OCI-LY1 (cell line): ENCODE results near the gene RSPRY1.

Experiments
- H2AFZ ChIP-seq: fragments of 200-600 bp; sonication (generic), shearing (Covaris generic); 2 replicates; pipeline ENCODE4 v1.6.0; 2014; ENCODE audit warnings: antibody characterized with exemption, mild to moderate bottlenecking, low read length
- H3F3A ChIP-seq: fragments of 200-600 bp; sonication (generic), shearing (Covaris generic); 2 replicates; pipeline ENCODE4 v1.6.0; 2014; ENCODE audit warnings: mild to moderate bottlenecking, antibody characterized with exemption, low read length, moderate library complexity; ENCODE audit not compliant: insufficient read depth
- H3K27ac ChIP-seq: fragments of 200-600 bp; sonication (generic); 2 replicates; pipeline ENCODE4 v1.5.1; 2014; ENCODE audit warnings: low read length, mixed run types, mild to moderate bottlenecking, low read depth; ENCODE audit not compliant: poor library complexity, severe bottlenecking
- H3K27me3 ChIP-seq: fragments of 200-600 bp; sonication (generic); 2 replicates; pipeline ENCODE4 v1.6.0; 2014; ENCODE audit warnings: antibody characterized with exemption, mild to moderate bottlenecking, low read length, moderate library complexity; ENCODE audit not compliant: insufficient read depth
- H3K36me3 ChIP-seq: fragments of 200-600 bp; sonication (generic); 2 replicates; pipeline ENCODE4 v1.6.1; 2014; ENCODE audit warnings: mild to moderate bottlenecking, antibody characterized with exemption, low read length, moderate library complexity, mixed read lengths; ENCODE audit not compliant: insufficient read depth
- H3K4me1 ChIP-seq: fragments of 200-600 bp; sonication (generic); 2 replicates; pipeline ENCODE4 v1.5.1; 2014; ENCODE audit warnings: mild to moderate bottlenecking, low read length, moderate library complexity; ENCODE audit not compliant: insufficient read depth, severe bottlenecking
- H3K4me2 ChIP-seq: fragments of 200-600 bp; sonication (generic), shearing (Covaris generic); 2 replicates; pipeline ENCODE4 v1.6.1; 2014; ENCODE audit warnings: low read length
- H3K4me3 ChIP-seq: fragments of 200-600 bp; sonication (generic); 2 replicates; pipeline ENCODE4 v1.5.1; 2014; ENCODE audit warnings: low read length, low read depth, mild to moderate bottlenecking, mixed read lengths; ENCODE audit not compliant: poor library complexity, severe bottlenecking
- H3K79me2 ChIP-seq: fragments of 200-600 bp; shearing (Covaris generic); 2 replicates; pipeline ENCODE4 v1.6.1; 2016; ENCODE audit warnings: mixed run types, low read length, mixed read lengths; ENCODE audit not compliant: insufficient read depth
- H3K9ac ChIP-seq: fragments of 200-600 bp; sonication (generic), shearing (Covaris generic); 2 replicates; pipeline ENCODE4 v1.6.1; 2014; ENCODE audit warnings: mild to moderate bottlenecking, low read length, mixed read lengths
- H3K9me2 ChIP-seq: fragments of 200-600 bp; sonication (generic), shearing (Covaris generic); 2 replicates; pipeline ENCODE4 v1.6.1; 2014; ENCODE audit warnings: low read depth, mild to moderate bottlenecking, low read length, mixed read lengths
- H3K9me3 ChIP-seq: fragments of 200-600 bp; shearing (Covaris generic); 2 replicates; pipeline ENCODE4 v1.6.1; 2014; ENCODE audit warnings: low read length, mixed read lengths
- H4K20me1 ChIP-seq: fragments of 200-600 bp; sonication (generic), shearing (Covaris generic); 2 replicates; pipeline ENCODE4 v1.6.0; 2016; ENCODE audit warnings: mild to moderate bottlenecking, low read length; ENCODE audit not compliant: insufficient read depth
- EZH2 ChIP-seq: fragments of 200-600 bp; sonication (generic), shearing (Covaris generic); IDR thresholded peaks from 2 replicates; pipeline ENCODE4 v1.8.0; 2017; ENCODE audit warnings: borderline replicate concordance, mixed run types, mild to moderate bottlenecking, antibody characterized with exemption, low read length, moderate library complexity, mixed read lengths
- TF ChIP-seq, protein P1 (sequence below): fragments of 200-600 bp; sonication (generic), shearing (Covaris generic); IDR thresholded peaks from 2 replicates; pipeline ENCODE4 v1.5.1; 2017; ENCODE audit warnings: mild to moderate bottlenecking, antibody characterized with exemption, low read length, moderate library complexity, mixed read lengths

RSPRY1 gene

DNA sequence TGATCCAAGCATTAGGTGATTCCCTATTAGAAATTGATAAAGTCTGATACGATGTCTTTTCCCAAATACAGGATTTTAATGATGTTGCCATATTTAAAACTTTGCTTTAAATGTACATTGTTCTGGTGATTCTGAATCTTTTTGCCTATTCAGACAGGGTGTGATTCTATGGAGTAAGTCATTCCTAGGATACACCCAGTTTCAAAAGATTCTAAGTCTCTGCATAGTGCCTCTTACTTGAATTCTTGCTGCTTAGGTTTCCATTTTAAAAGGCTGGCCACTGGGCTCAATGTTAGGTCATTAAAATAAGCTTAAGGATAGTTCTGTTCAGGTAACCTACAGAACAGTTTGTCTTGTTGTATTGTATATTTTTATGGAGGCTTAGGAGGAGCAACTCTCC lies 36.9 kb downstream of the RSPRY1 start:
- H3K27me3 ChIP-seq = no peaks in the 10 kb centered on the region
- no peaks in the 10 kb centered on the region for H3F3A ChIP-seq
- no peaks in the 10 kb centered on the region for H3K4me1 ChIP-seq
- H3K9ac ChIP-seq = no peak overlapping the region
- H3K36me3 ChIP-seq = peaks cover 95% of the 10 kb centered on the region
- H3K27ac ChIP-seq = no peak overlapping the region
- H3K79me2 ChIP-seq = no peaks in the 10 kb centered on the region
- H3K9me3 ChIP-seq = peaks cover 10% of the 10 kb centered on the region
- TF ChIP-seq EZH2 = no peak
- TF ChIP-seq, protein P1, sequence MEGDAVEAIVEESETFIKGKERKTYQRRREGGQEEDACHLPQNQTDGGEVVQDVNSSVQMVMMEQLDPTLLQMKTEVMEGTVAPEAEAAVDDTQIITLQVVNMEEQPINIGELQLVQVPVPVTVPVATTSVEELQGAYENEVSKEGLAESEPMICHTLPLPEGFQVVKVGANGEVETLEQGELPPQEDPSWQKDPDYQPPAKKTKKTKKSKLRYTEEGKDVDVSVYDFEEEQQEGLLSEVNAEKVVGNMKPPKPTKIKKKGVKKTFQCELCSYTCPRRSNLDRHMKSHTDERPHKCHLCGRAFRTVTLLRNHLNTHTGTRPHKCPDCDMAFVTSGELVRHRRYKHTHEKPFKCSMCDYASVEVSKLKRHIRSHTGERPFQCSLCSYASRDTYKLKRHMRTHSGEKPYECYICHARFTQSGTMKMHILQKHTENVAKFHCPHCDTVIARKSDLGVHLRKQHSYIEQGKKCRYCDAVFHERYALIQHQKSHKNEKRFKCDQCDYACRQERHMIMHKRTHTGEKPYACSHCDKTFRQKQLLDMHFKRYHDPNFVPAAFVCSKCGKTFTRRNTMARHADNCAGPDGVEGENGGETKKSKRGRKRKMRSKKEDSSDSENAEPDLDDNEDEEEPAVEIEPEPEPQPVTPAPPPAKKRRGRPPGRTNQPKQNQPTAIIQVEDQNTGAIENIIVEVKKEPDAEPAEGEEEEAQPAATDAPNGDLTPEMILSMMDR = no peak
- H3K4me3 ChIP-seq = no peak overlapping the region
- H3K4me2 ChIP-seq = no peak overlapping the region
- H4K20me1 ChIP-seq = no peaks in the 10 kb centered on the region
- H2AFZ ChIP-seq = no peak overlapping the region
- no peaks in the 10 kb centered on the region for H3K9me2 ChIP-seq

DNA sequence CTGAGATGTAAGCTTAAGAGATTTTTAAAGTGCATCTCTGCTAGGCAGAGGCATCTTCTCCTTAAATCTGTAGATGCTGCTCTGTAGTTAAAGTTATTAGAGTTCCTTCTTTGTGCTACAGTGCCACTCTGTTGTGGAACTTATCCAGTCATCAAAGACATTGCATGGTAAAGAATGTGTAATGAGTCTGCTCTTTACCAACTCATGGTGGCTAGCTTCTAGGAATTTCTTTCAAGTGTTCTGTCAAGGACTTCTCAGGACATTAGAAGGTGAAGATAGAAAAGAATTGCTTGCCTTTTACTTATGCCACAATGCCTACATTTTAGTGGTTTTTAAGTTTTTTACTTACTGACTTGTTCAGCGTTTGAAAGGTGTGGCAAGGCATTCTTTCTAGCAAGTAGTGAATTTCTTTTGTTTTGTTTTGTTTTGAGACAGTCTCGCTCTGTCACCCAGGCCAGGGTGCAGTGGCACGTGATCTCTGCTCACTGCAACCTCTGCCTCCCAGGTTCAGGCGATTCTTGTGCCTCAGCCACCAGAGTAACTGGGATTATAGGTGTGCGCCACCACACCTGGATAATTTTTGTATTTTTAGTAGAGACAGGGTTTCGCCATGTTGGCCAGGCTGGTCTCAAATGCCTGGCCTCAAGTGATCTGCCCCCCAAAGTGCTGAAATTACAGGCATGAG lies 38.7 kb downstream of the RSPRY1 start:
- no peak overlapping the region for H3K4me3 ChIP-seq
- H3K36me3 ChIP-seq = peaks cover 91% of the 10 kb centered on the region
- H3K9me3 ChIP-seq = 0 out of 2 replicates have a peak, but pooled peaks cover under 1% of the 10 kb centered on the region
- H3K4me1 ChIP-seq = no peaks in the 10 kb centered on the region
- H3K9me2 ChIP-seq = no peaks in the 10 kb centered on the region
- H3K27ac ChIP-seq = no peak overlapping the region
- H3K9ac ChIP-seq = no peak overlapping the region
- no peaks in the 10 kb centered on the region for H3F3A ChIP-seq
- no peaks in the 10 kb centered on the region for H3K79me2 ChIP-seq
- H3K27me3 ChIP-seq = no peaks in the 10 kb centered on the region
- no peak overlapping the region for H2AFZ ChIP-seq
- H3K4me2 ChIP-seq = no peak overlapping the region
- TF ChIP-seq, protein P1 = no peak
- no peak for TF ChIP-seq EZH2
- no peaks in the 10 kb centered on the region for H4K20me1 ChIP-seq

DNA sequence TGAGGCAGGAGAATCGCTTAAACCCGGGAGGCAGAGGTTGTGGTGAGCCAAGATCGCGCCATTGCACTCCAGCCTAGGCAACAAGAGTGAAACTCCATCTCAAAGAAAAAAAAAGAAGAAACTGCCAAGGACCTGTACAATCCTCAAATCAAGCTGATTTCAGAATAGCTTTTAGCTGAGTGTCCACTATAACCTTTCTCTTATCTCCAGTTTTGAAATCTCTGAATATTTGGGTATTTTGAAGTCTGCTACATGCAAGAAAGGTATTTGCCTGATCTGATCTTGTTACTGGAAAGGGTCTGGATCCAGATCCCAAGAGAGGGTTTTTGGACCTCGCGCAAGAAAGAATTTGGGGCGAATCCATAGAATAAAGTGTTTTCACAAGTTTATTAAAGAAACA lies 39.8 kb downstream of the RSPRY1 start:
- no peaks in the 10 kb centered on the region for H4K20me1 ChIP-seq
- no peaks in the 10 kb centered on the region for H3K9me3 ChIP-seq
- H3K4me3 ChIP-seq = no peak overlapping the region
- H3K27ac ChIP-seq = no peak overlapping the region
- H3K79me2 ChIP-seq = no peaks in the 10 kb centered on the region
- H2AFZ ChIP-seq = no peak overlapping the region
- no peaks in the 10 kb centered on the region for H3F3A ChIP-seq
- H3K36me3 ChIP-seq = peaks cover 89% of the 10 kb centered on the region
- H3K9ac ChIP-seq = no peak overlapping the region
- no peaks in the 10 kb centered on the region for H3K4me1 ChIP-seq
- TF ChIP-seq, protein P1 = no peak
- TF ChIP-seq EZH2 = no peak
- no peaks in the 10 kb centered on the region for H3K27me3 ChIP-seq
- H3K9me2 ChIP-seq = no peaks in the 10 kb centered on the region
- no peak overlapping the region for H3K4me2 ChIP-seq
